IMR-90 (cell line): ENCODE results near the gene FNBP1. TPM values are rescaled to one million over a fixed set of nuclear protein-coding genes. Genes with fewer than 3 reads are reported as not detected.

Experiments used
- ATAC-seq: fragments of 200-7000 bp; cut with Tn5 transposase; 2 replicates; pipeline ENCODE4 v1.9.1; 2020; ENCODE audit warnings: low read depth, mild to moderate bottlenecking, moderate library complexity
- BruUV-seq: library from RNA; stranded (reverse); fragments of 400-500 nt; replicated peaks from 2 replicates; lab custom pipeline; 2021; lab: Mats Ljungman, UMichigan
- CTCF ChIA-PET: fragments of 300-600 bp; formaldehyde crosslinking; extraction: SDS; loops from one replicate; lab custom pipeline; 2021; ENCODE audit warnings: antibody characterized with exemption; lab: Yijun Ruan, JAX
- POLR2A ChIA-PET: fragments of 300-600 bp; sonication (Branson Sonifier 250); formaldehyde crosslinking; loops from one replicate; lab custom pipeline; 2022; ENCODE audit warnings: antibody characterized with exemption; ENCODE audit not compliant: unreplicated experiment; lab: Charles Lee
- DNase-seq: peaks from one replicate; pipeline ENCODE4 v3.0.0; 2013
- H2AFZ ChIP-seq: replicated peaks from 2 replicates; pipeline ENCODE3; 2013; ENCODE audit warnings: low read length, mild to moderate bottlenecking; ENCODE audit not compliant: poor library complexity
- H2AK5ac ChIP-seq: 2 replicates; pipeline ENCODE4 v1.6.1; 2013; ENCODE audit warnings: low read depth, low read length, inconsistent platforms
- H2AK9ac ChIP-seq: replicated peaks from 2 replicates; pipeline ENCODE3; 2013; ENCODE audit warnings: mild to moderate bottlenecking, low read depth, low read length, moderate library complexity; ENCODE audit not compliant: poor library complexity
- H2BK120ac ChIP-seq: 2 replicates; pipeline ENCODE4 v1.6.1; 2013; ENCODE audit warnings: low read depth, low read length, inconsistent platforms
- H2BK15ac ChIP-seq: 3 replicates; pipeline ENCODE4 v1.6.1; 2013; ENCODE audit warnings: low read depth, low read length, inconsistent platforms
- H2BK20ac ChIP-seq: 2 replicates; pipeline ENCODE4 v1.6.1; 2013; ENCODE audit warnings: low read depth, mild to moderate bottlenecking, inconsistent platforms, low read length, moderate library complexity
- H2BK5ac ChIP-seq: 2 replicates; pipeline ENCODE4 v1.6.1; 2013; ENCODE audit warnings: mild to moderate bottlenecking, low read depth, low read length, inconsistent platforms; ENCODE audit not compliant: poor library complexity, severe bottlenecking
- H3K14ac ChIP-seq: replicated peaks from 2 replicates; pipeline ENCODE4 v1.6.1; 2013; ENCODE audit warnings: low read depth, low read length, inconsistent platforms
- H3K18ac ChIP-seq: 2 replicates; pipeline ENCODE4 v1.6.1; 2013; ENCODE audit warnings: low read depth, low read length, control low read depth
- H3K23ac ChIP-seq: 2 replicates; pipeline ENCODE4 v1.6.1; 2013; ENCODE audit warnings: low read depth, low read length, inconsistent platforms
- H3K27ac ChIP-seq: 2 replicates; pipeline ENCODE4 v1.5.1; 2013; ENCODE audit warnings: mild to moderate bottlenecking, control low read depth, low read length; ENCODE audit not compliant: insufficient read depth
- H3K27me3 ChIP-seq: 2 replicates; pipeline ENCODE4 v1.6.1; 2013; ENCODE audit warnings: low read length; ENCODE audit not compliant: control insufficient read depth, insufficient read depth
- H3K36me3 ChIP-seq: 2 replicates; pipeline ENCODE4 v1.6.1; 2013; ENCODE audit warnings: low read length, mixed read lengths; ENCODE audit not compliant: control insufficient read depth, insufficient read depth
- H3K4ac ChIP-seq: 2 replicates; pipeline ENCODE4 v1.6.1; 2013; ENCODE audit warnings: low read depth, low read length, inconsistent platforms
- H3K4me1 ChIP-seq: 2 replicates; pipeline ENCODE4 v1.6.1; 2013; ENCODE audit warnings: low read length, mixed read lengths; ENCODE audit not compliant: control insufficient read depth, insufficient read depth
- H3K4me2 ChIP-seq: 2 replicates; pipeline ENCODE4 v1.6.1; 2013; ENCODE audit warnings: low read depth, mild to moderate bottlenecking, control low read depth, low read length, moderate library complexity
- H3K4me3 ChIP-seq: 2 replicates; pipeline ENCODE4 v1.5.1; 2013; ENCODE audit warnings: low read depth, mild to moderate bottlenecking, control low read depth, low read length, moderate library complexity; ENCODE audit not compliant: insufficient read depth
- H3K56ac ChIP-seq: 2 replicates; pipeline ENCODE4 v1.6.1; 2013; ENCODE audit warnings: low read length, inconsistent platforms; ENCODE audit not compliant: insufficient read depth; ENCODE audit errors: extremely low read depth
- H3K79me1 ChIP-seq, 2 experiments: 2 replicates each; pipeline ENCODE4 v1.6.1; 2013; ENCODE audit warnings: low read length in 2 of 2, inconsistent platforms in 1 of 2, low read depth in 1 of 2
- H3K9ac ChIP-seq: 2 replicates; pipeline ENCODE4 v1.6.1; 2013; ENCODE audit warnings: low read depth, low read length, control low read depth
- H3K9me1 ChIP-seq: 2 replicates; pipeline ENCODE4 v1.6.1; 2013; ENCODE audit warnings: low read length, inconsistent platforms; ENCODE audit not compliant: insufficient read depth
- H3K9me3 ChIP-seq: 2 replicates; pipeline ENCODE4 v1.6.1; 2013; ENCODE audit warnings: low read length; ENCODE audit not compliant: control insufficient read depth, insufficient read depth
- H4K20me1 ChIP-seq: 2 replicates; pipeline ENCODE4 v1.6.1; 2013; ENCODE audit warnings: low read length, inconsistent platforms; ENCODE audit not compliant: insufficient read depth
- H4K5ac ChIP-seq: 2 replicates; pipeline ENCODE4 v1.6.1; 2013; ENCODE audit warnings: mild to moderate bottlenecking, low read depth, low read length, control low read depth
- H4K8ac ChIP-seq, 2 experiments: 2 replicates each; pipeline ENCODE4 v1.6.1; 2013; ENCODE audit warnings: low read depth in 2 of 2, low read length in 2 of 2, control low read depth in 1 of 2, inconsistent platforms in 1 of 2
- H4K91ac ChIP-seq: 2 replicates; pipeline ENCODE4 v1.6.1; 2013; ENCODE audit warnings: low read depth, low read length, inconsistent platforms; ENCODE audit not compliant: insufficient read depth
- BHLHE40 ChIP-seq: fragments of 150-350 bp; IDR thresholded peaks from 2 replicates; pipeline ENCODE4 v1.6.1; 2016; ENCODE audit warnings: mild to moderate bottlenecking, low read depth, low read length
- CEBPB ChIP-seq: IDR thresholded peaks from 2 replicates; pipeline ENCODE4 v1.6.1; 2012; ENCODE audit warnings: low read depth, low read length, improper control_type of control experiment
- CHD1 ChIP-seq: IDR thresholded peaks from 2 replicates; pipeline ENCODE4 v1.6.1; 2012; ENCODE audit warnings: low read depth, low read length, improper control_type of control experiment
- MAFK ChIP-seq: IDR thresholded peaks from 2 replicates; pipeline ENCODE4 v1.6.1; 2012; ENCODE audit warnings: low read depth, low read length, improper control_type of control experiment
- MAZ ChIP-seq: IDR thresholded peaks from 2 replicates; pipeline ENCODE4 v1.6.1; 2012; ENCODE audit warnings: low read depth, mild to moderate bottlenecking, low read length, improper control_type of control experiment, moderate library complexity, borderline replicate concordance
- MXI1 ChIP-seq: IDR thresholded peaks from 2 replicates; pipeline ENCODE4 v1.6.1; 2012; ENCODE audit warnings: low read depth, mild to moderate bottlenecking, low read length, moderate library complexity, borderline replicate concordance
- NFE2L2 ChIP-seq: fragments of 150-350 bp; IDR thresholded peaks from 2 replicates; pipeline ENCODE4 v1.6.1; 2016; ENCODE audit warnings: low read depth, mild to moderate bottlenecking, low read length
- POLR2A ChIP-seq: IDR thresholded peaks from 2 replicates; pipeline ENCODE4 v1.6.1; 2012; ENCODE audit warnings: mild to moderate bottlenecking, low read depth, low read length
- RAD21 ChIP-seq: IDR thresholded peaks from 2 replicates; pipeline ENCODE4 v1.6.1; 2012; ENCODE audit warnings: low read length, improper control_type of control experiment
- RCOR1 ChIP-seq: IDR thresholded peaks from 2 replicates; pipeline ENCODE4 v1.6.1; 2012; ENCODE audit warnings: mild to moderate bottlenecking, low read length, improper control_type of control experiment; ENCODE audit not compliant: insufficient replicate concordance
- WGBS, 2 experiments: methylation state at CpG; one replicate each; pipeline versions ENCODE4 v1.1.5 to v1.1.7; 2013; ENCODE audit warnings: missing lambda C conversion rate in 2 of 2; ENCODE audit not compliant: insufficient read length in 1 of 2; ENCODE audit errors: extremely low coverage in 2 of 2; 5-methylcytosine and 5-hydroxymethylcytosine counted together
- dilution Hi-C: fragments of 300-500 bp; cut with HindIII; formaldehyde crosslinking; loops from one replicate; pipeline ENCODE4 v1.14.3; 2018; ENCODE audit warnings: low sequenced_read_pairs; ENCODE audit not compliant: unreplicated experiment
- in situ Hi-C: fragments of 300-500 bp; cut with MboI; formaldehyde crosslinking; loops from 3 replicates; pipeline ENCODE4 v1.14.3; 2019; ENCODE audit warnings: low sequenced_read_pairs, inconsistent platforms, mixed read lengths
- intact Hi-C: fragments of 100-400 bp; cut with micrococcal nuclease; formaldehyde crosslinking; loops from 2 replicates; pipeline ENCODE4 v1.10.0; 2022
- polyA plus RNA-seq, 3 experiments: library from polyadenylated mRNA; depleted of rRNA; stranded (reverse); fragments of >200 nt; gene quantifications; 2 replicates each; pipeline ENCODE4 v1.2.3, GENCODE V29; 2012; ENCODE audit warnings: low replicate concordance in 1 of 3
- total RNA-seq: library from RNA; depleted of rRNA; stranded (reverse); fragments of >200 nt; gene quantifications from 2 replicates; pipeline ENCODE4 v1.2.3, GENCODE V29; 2012
- TF ChIP-seq, protein P1 (sequence below): fragments of 150-350 bp; IDR thresholded peaks from 2 replicates; pipeline ENCODE4 v1.6.1; 2016; ENCODE audit warnings: low read depth, mild to moderate bottlenecking, low read length, moderate library complexity, borderline replicate concordance
- TF ChIP-seq, protein P2 (sequence below): conservative IDR thresholded peaks from 2 replicates; pipeline ENCODE4 v1.5.1; 2012; ENCODE audit warnings: mild to moderate bottlenecking, low read depth, low read length, improper control_type of control experiment

FNBP1 gene
- total and polyA plus RNA-seq, 2 of the 4 experiments (the other 2 are of a cell fraction): 10.3 to 15.4 TPM

DNA sequence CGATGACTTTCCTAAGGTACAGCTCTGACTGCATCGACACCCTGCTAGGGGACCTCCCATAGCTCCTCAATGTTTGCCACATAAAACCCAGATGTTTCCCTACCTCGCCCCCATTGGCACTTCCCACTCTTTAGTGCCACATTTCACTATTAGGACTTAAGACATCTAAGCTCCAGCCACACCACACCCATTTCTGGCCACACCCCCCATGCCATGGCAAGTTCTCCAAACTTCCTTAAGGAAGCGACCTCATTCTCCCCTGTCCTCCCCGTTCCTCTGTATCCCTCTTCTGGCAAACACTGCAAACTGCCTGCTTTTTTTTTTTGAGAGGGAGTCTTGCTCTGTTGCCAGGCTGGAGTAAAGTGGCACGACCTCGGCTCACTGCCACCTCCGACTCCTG lies 144.8 kb downstream of the FNBP1 start:
- Histone ChIP-seq H3K9ac (no peak overlapping the region), H4K5ac (no peak overlapping the region), H3K56ac (no peak overlapping the region), H4K8ac (no peak overlapping the region), H3K18ac (no peak overlapping the region), H3K4ac (no peak overlapping the region), H3K4me1 (no peaks in the 10 kb centered on the region), H3K79me1 (no peaks in the 10 kb centered on the region), H2AK9ac (no peak overlapping the region), H3K36me3 (peaks cover 29% of the 10 kb centered on the region), H3K14ac (no peak overlapping the region), H2AK5ac (no peak overlapping the region), H4K20me1 (no peaks in the 10 kb centered on the region), H3K4me2 (no peak overlapping the region), H3K9me3 (no peaks in the 10 kb centered on the region), H2BK20ac (no peak overlapping the region), H2AFZ (no peak overlapping the region), H3K27me3 (no peaks in the 10 kb centered on the region), H3K27ac (no peak overlapping the region), H2BK5ac (no peak overlapping the region), H3K23ac (no peak overlapping the region), H3K9me1 (no peaks in the 10 kb centered on the region), H2BK15ac (no peak overlapping the region), H2BK120ac (no peak overlapping the region), H3K4me3 (no peak overlapping the region), H4K91ac (no peak overlapping the region)
- 91% methylated on average over 5 of the region's 8 CpGs; no CpG with 5 or more reads in 1 of the 2 experiments for WGBS, 2 experiments
- no peak for ATAC-seq
- CTCF ChIA-PET: interaction anchor here (0.6 to 0.7 kb wide), 3 partner anchors 15 to 107 kb away, joined by 3 read pairs; no protein-coding TSS in a partner anchor
- in situ Hi-C loops: loop anchor here (25.0 kb wide), 1 partner anchor 164 kb away; the partner anchor contains the start of gene GPR107
- POLR2A ChIA-PET: no interaction called here
- intact Hi-C loops: no loop called here
- dilution Hi-C loops: no loop called here
- DNase-seq: no peak
- TF ChIP-seq, protein P1, sequence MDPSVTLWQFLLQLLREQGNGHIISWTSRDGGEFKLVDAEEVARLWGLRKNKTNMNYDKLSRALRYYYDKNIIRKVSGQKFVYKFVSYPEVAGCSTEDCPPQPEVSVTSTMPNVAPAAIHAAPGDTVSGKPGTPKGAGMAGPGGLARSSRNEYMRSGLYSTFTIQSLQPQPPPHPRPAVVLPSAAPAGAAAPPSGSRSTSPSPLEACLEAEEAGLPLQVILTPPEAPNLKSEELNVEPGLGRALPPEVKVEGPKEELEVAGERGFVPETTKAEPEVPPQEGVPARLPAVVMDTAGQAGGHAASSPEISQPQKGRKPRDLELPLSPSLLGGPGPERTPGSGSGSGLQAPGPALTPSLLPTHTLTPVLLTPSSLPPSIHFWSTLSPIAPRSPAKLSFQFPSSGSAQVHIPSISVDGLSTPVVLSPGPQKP: no peak
- no peak for TF ChIP-seq CEBPB
- no peak for TF ChIP-seq MAZ
- no peak for TF ChIP-seq CHD1
- TF ChIP-seq RAD21: no peak
- TF ChIP-seq, protein P2, sequence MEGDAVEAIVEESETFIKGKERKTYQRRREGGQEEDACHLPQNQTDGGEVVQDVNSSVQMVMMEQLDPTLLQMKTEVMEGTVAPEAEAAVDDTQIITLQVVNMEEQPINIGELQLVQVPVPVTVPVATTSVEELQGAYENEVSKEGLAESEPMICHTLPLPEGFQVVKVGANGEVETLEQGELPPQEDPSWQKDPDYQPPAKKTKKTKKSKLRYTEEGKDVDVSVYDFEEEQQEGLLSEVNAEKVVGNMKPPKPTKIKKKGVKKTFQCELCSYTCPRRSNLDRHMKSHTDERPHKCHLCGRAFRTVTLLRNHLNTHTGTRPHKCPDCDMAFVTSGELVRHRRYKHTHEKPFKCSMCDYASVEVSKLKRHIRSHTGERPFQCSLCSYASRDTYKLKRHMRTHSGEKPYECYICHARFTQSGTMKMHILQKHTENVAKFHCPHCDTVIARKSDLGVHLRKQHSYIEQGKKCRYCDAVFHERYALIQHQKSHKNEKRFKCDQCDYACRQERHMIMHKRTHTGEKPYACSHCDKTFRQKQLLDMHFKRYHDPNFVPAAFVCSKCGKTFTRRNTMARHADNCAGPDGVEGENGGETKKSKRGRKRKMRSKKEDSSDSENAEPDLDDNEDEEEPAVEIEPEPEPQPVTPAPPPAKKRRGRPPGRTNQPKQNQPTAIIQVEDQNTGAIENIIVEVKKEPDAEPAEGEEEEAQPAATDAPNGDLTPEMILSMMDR: no peak
- TF ChIP-seq BHLHE40: no peak
- no peak for TF ChIP-seq NFE2L2
- no peak for TF ChIP-seq MXI1
- TF ChIP-seq POLR2A: no peak
- no peak for TF ChIP-seq RCOR1
- TF ChIP-seq MAFK: no peak
- no TSS peak for BruUV-seq
